DOHH2 (cell line): ENCODE data around the gene SDR42E1.

Experiments used
- H3F3A ChIP-seq: fragments of 200-600 bp; sonication (generic), shearing (Covaris generic); 2 replicates; pipeline ENCODE4 v1.6.0; 2016; ENCODE audit warnings: antibody characterized with exemption, mild to moderate bottlenecking; ENCODE audit not compliant: control insufficient read depth, insufficient read depth
- H3K27ac ChIP-seq: fragments of 200-600 bp; sonication (generic); 2 replicates; pipeline ENCODE4 v1.5.1; 2014; ENCODE audit warnings: low read depth, mild to moderate bottlenecking, low read length, moderate library complexity
- H3K27me3 ChIP-seq: fragments of 200-600 bp; sonication (generic); 2 replicates; pipeline ENCODE4 v1.6.1; 2014; ENCODE audit warnings: mild to moderate bottlenecking, low read length, mixed read lengths; ENCODE audit not compliant: control insufficient read depth
- H3K36me3 ChIP-seq: fragments of 200-600 bp; sonication (generic); 2 replicates; pipeline ENCODE4 v1.6.1; 2014; ENCODE audit warnings: mild to moderate bottlenecking, low read length, moderate library complexity, mixed read lengths; ENCODE audit not compliant: control insufficient read depth
- H3K4me1 ChIP-seq: fragments of 200-600 bp; sonication (generic); 2 replicates; pipeline ENCODE4 v1.6.1; 2014; ENCODE audit warnings: mild to moderate bottlenecking, low read length, mixed read lengths; ENCODE audit not compliant: control insufficient read depth
- H3K4me2 ChIP-seq: fragments of 200-600 bp; sonication (generic); 2 replicates; pipeline ENCODE4 v1.6.0; 2014; ENCODE audit warnings: mild to moderate bottlenecking, low read length, moderate library complexity
- H3K4me3 ChIP-seq: fragments of 200-600 bp; sonication (generic); 2 replicates; pipeline ENCODE4 v1.5.1; 2014; ENCODE audit warnings: mild to moderate bottlenecking, low read length, mixed read lengths
- H3K79me2 ChIP-seq: fragments of 200-600 bp; sonication (generic); 2 replicates; pipeline ENCODE4 v1.6.1; 2014; ENCODE audit warnings: mild to moderate bottlenecking, low read length, mixed read lengths; ENCODE audit not compliant: control insufficient read depth
- H3K9me2 ChIP-seq: fragments of 200-600 bp; sonication (generic); replicated peaks from 2 replicates; pipeline ENCODE4 v1.6.1; 2014; ENCODE audit warnings: mild to moderate bottlenecking, low read length, mixed read lengths; ENCODE audit not compliant: control insufficient read depth
- H3K9me3 ChIP-seq: fragments of 200-600 bp; sonication (generic); 2 replicates; pipeline ENCODE4 v1.6.1; 2014; ENCODE audit warnings: antibody characterized with exemption, low read length, mixed read lengths; ENCODE audit not compliant: control insufficient read depth, insufficient read depth
- H4K20me1 ChIP-seq: fragments of 200-600 bp; sonication (generic); 2 replicates; pipeline ENCODE4 v1.6.0; 2014; ENCODE audit warnings: low read depth, mild to moderate bottlenecking, antibody characterized with exemption, low read length, moderate library complexity; ENCODE audit not compliant: control insufficient read depth, insufficient read depth
- CTCF ChIP-seq: fragments of 200-600 bp; sonication (generic); IDR thresholded peaks from one replicate; pipeline ENCODE4 v1.5.1; 2014; ENCODE audit warnings: antibody characterized with exemption, mild to moderate bottlenecking, low read depth, low read length; ENCODE audit not compliant: poor library complexity, severe bottlenecking
- EZH2phosphoT487 ChIP-seq: fragments of 200-600 bp; sonication (generic); IDR thresholded peaks from 2 replicates; pipeline ENCODE4 v1.6.1; 2017; ENCODE audit warnings: borderline replicate concordance, mild to moderate bottlenecking, antibody characterized with exemption, low read length, moderate library complexity, mixed read lengths

SDR42E1 gene

GRCh38 chr16:81997738-81998137 is 13.5 kb downstream of the SDR42E1 start:
- Histone ChIP-seq H3K4me2 (no peak overlapping the region), H3K79me2 (no peaks in the 10 kb centered on the region), H3F3A (no peaks in the 10 kb centered on the region), H3K9me2 (no peaks in the 10 kb centered on the region), H3K27ac (no peak overlapping the region), H3K36me3 (peaks cover 8% of the 10 kb centered on the region; the same call in 1 of the 2 replicates), H3K9me3 (no peaks in the 10 kb centered on the region), H3K4me1 (no peaks in the 10 kb centered on the region), H3K4me3 (no peak overlapping the region), H4K20me1 (no peaks in the 10 kb centered on the region), H3K27me3 (no peaks in the 10 kb centered on the region)
- TF ChIP-seq CTCF: no peak
- TF ChIP-seq EZH2phosphoT487: no peak

- no peaks in the 10 kb centered on the region for H4K20me1 ChIP-seq
- no peaks in the 10 kb centered on the region for H3K9me3 ChIP-seq
- no peak overlapping the region for H3K27ac ChIP-seq
- H3K9me2 ChIP-seq: no peaks in the 10 kb centered on the region
- no peak overlapping the region for H3K4me2 ChIP-seq
- H3K4me3 ChIP-seq: no peak overlapping the region
- TF ChIP-seq CTCF (no peak), EZH2phosphoT487 (no peak)
- no peaks in the 10 kb centered on the region for H3K27me3 ChIP-seq
- H3F3A ChIP-seq: no peaks in the 10 kb centered on the region
- peaks cover 8% of the 10 kb centered on the region; the same call in 1 of the 2 replicates for H3K36me3 ChIP-seq
- no peaks in the 10 kb centered on the region for H3K79me2 ChIP-seq
- H3K4me1 ChIP-seq: no peaks in the 10 kb centered on the region
Measured at GRCh38 chr16:81996664-81997509, 14.4 kb downstream of the SDR42E1 start.

GRCh38 chr16:81995651-81996050 is 15.6 kb downstream of the SDR42E1 start:
- H3K9me3 ChIP-seq: no peaks in the 10 kb centered on the region
- no peak overlapping the region for H3K27ac ChIP-seq
- peaks cover 8% of the 10 kb centered on the region; the same call in 1 of the 2 replicates for H3K36me3 ChIP-seq
- H3K27me3 ChIP-seq: 0 out of 2 replicates have a peak, but pooled peaks cover under 1% of the 10 kb centered on the region
- no peaks in the 10 kb centered on the region for H3K4me1 ChIP-seq
- H3F3A ChIP-seq: no peaks in the 10 kb centered on the region
- H3K9me2 ChIP-seq: no peaks in the 10 kb centered on the region
- H3K79me2 ChIP-seq: no peaks in the 10 kb centered on the region
- no peak for TF ChIP-seq EZH2phosphoT487
- H3K4me3 ChIP-seq: no peak overlapping the region
- no peak overlapping the region for H3K4me2 ChIP-seq
- H4K20me1 ChIP-seq: no peaks in the 10 kb centered on the region

GRCh38 chr16:81994485-81994884 is 16.8 kb downstream of the SDR42E1 start:
- H3K36me3 ChIP-seq: peaks cover 5% of the 10 kb centered on the region; the same call in 1 of the 2 replicates
- H3K79me2 ChIP-seq: no peaks in the 10 kb centered on the region
- no peak overlapping the region for H3K27ac ChIP-seq
- no peak overlapping the region for H3K4me3 ChIP-seq
- H3K4me1 ChIP-seq: no peaks in the 10 kb centered on the region
- H3K9me3 ChIP-seq: no peaks in the 10 kb centered on the region
- no peaks in the 10 kb centered on the region for H3F3A ChIP-seq
- H3K27me3 ChIP-seq: 0 out of 2 replicates have a peak, but pooled peaks cover 4% of the 10 kb centered on the region
- no peaks in the 10 kb centered on the region for H3K9me2 ChIP-seq
- no peaks in the 10 kb centered on the region for H4K20me1 ChIP-seq
- no peak overlapping the region for H3K4me2 ChIP-seq
- TF ChIP-seq EZH2phosphoT487 (no peak), CTCF (peak; percentile 50)
